Measurements from ENCODE around the gene VPS39.

Gene VPS39

GRCh38 chr15:42201801-42202200 lies 6.3 kb downstream of the VPS39 start:
- no peak for TF ChIP-seq CTCF (conservative IDR thresholded peaks at IDR 0.05; ENCODE audit: low read depth, low read length)
- no peak for DNase-seq (ENCODE audit: low read depth)
- H3K4me3 ChIP-seq (ENCODE audit: low read length), result no peak overlapping the region

DNA sequence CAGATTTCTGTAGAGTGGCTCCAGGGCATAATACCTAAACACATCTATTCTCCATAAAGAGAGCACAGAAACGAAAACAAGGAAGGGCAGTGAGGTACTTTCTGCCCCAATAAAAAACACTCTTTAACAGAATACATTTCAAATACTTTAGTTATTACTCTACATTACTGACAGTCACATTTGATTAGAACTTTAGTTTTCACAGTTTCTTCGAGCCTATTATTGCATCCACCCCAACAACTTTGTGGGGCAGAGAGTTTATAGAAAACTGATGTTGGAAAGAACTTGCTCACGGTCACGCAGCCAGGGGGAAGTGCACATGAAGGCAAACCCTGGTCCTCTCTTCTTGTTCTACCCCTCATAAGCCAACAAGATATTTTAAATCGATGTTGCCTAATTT lies 9.0 kb downstream of the VPS39 start:
- no peak for DNase-seq (ENCODE audit: low read depth)
- TF ChIP-seq CTCF (conservative IDR thresholded peaks at IDR 0.05; ENCODE audit: low read depth, low read length), result no peak
- H3K4me3 ChIP-seq (ENCODE audit: low read length), result no peak overlapping the region

GRCh38 chr15:42198516-42198915 lies 9.6 kb downstream of the VPS39 start:
- no peak for TF ChIP-seq CTCF (conservative IDR thresholded peaks at IDR 0.05; ENCODE audit: low read depth, low read length)
- H3K4me3 ChIP-seq (ENCODE audit: low read length), result no peak overlapping the region
- no peak for DNase-seq (ENCODE audit: low read depth)

- H3K4me3 ChIP-seq (ENCODE audit: low read length), result no peak overlapping the region
- DNase-seq (ENCODE audit: low read depth), result no peak
- no peak for TF ChIP-seq CTCF (conservative IDR thresholded peaks at IDR 0.05; ENCODE audit: low read depth, low read length)
Measured at GRCh38 chr15:42194513-42194912, 13.6 kb downstream of the VPS39 start.

GRCh38 chr15:42193383-42193782 lies 14.7 kb downstream of the VPS39 start:
- DNase-seq (ENCODE audit: low read depth), result no peak
- TF ChIP-seq CTCF (conservative IDR thresholded peaks at IDR 0.05; ENCODE audit: low read depth, low read length), result no peak
- no peak overlapping the region for H3K4me3 ChIP-seq (ENCODE audit: low read length)

DNA sequence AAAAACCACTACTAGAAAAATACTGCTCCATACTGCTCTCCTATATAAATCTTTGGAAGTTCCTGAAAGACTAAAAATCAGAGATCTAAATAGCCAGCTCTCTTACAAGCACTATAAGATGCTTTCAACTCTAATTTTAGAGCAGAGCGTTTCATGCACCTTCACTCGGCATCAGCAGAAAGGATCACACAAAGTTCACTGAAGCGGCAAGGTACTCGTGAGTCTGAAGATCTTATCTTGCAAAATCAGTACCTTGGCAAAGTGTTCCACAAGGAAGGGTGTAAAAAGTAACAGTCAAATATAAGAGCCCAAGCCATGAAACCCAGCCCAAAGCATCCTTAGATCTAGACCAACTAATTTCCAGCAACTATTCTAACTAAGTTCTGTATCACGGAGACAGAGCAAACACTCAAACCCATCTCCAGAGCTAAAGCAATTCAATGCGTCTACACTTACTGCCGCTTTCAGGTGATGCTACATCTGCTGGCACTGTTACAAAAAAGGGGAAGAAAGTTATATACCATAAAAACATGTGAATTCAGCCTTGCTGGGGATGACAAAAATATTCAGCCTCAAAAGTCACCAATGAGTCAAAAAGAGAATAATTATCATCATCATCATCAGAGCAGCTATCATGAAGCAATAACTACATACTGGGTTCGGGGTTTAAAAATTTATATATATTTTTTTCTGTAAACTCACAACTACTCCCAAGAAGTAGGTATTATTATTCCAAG lies 16.3 kb downstream of the VPS39 start:
- no peak for DNase-seq (ENCODE audit: low read depth)
- no peak for TF ChIP-seq CTCF (conservative IDR thresholded peaks at IDR 0.05; ENCODE audit: low read depth, low read length)
- no peak overlapping the region for H3K4me3 ChIP-seq (ENCODE audit: low read length)

GRCh38 chr15:42190370-42190769 lies 17.7 kb downstream of the VPS39 start:
- DNase-seq (ENCODE audit: low read depth), result no peak
- TF ChIP-seq CTCF (conservative IDR thresholded peaks at IDR 0.05; ENCODE audit: low read depth, low read length), result no peak
- H3K4me3 ChIP-seq (ENCODE audit: low read length), result no peak overlapping the region

Measured in retinal pigment epithelial cell (primary cell).